ENCODE data around the gene CMA1. TPM values are rescaled to one million over a fixed set of nuclear protein-coding genes. Genes with fewer than 3 reads are reported as not detected.
"Not testable (repeated sequence)": the region's sequence is repeated elsewhere in the genome, so short reads cannot be mapped to it uniquely, and the experiment has no call there.

Gene CMA1, protein sequence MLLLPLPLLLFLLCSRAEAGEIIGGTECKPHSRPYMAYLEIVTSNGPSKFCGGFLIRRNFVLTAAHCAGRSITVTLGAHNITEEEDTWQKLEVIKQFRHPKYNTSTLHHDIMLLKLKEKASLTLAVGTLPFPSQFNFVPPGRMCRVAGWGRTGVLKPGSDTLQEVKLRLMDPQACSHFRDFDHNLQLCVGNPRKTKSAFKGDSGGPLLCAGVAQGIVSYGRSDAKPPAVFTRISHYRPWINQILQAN
- total RNA-seq = under 1 TPM in 1 of 2 experiments, not detected in 1; 0.39 TPM

DNA sequence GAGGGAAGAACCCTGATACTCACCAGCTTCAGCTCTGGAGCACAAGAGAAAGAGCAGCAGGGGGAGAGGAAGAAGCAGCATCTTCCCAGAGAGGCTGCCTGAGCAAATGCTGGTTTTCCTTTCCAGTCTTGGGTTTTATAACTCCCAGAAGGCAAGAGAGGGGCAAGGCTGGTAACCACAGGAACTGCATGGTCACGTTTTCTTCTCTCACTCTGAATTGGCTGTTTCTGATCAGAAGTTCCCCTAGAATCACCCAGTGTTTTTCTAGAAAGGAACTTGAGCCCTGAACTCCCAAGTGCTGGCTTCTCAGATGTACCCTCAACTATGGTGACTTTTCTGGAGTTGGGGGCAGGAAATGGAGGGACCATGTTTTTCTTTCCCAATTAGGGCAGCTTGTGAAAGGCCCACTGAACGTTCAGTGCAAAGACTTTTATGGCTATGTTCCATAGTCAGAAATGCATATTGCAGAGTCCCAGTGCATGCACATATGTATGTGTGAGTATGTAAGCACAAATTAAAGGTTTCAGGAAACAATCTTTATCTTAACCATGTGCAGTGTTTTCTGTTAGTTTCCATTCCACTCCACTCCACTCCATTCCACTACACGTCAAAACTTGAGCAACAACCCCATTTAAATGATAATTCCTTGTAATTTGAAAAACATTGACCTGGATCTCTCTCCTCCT is at the start of gene CMA1:
Gene CMA1, minus strand, starts transcription at position 111 of the 686 bp plus-strand sequence. Its CDS starts 30 bp downstream, at position 81.
- no peak for DNase-seq
- no peaks in the 10 kb centered on the region for H3K9me3 Mint-ChIP-seq (ENCODE audit: low read depth)

DNA sequence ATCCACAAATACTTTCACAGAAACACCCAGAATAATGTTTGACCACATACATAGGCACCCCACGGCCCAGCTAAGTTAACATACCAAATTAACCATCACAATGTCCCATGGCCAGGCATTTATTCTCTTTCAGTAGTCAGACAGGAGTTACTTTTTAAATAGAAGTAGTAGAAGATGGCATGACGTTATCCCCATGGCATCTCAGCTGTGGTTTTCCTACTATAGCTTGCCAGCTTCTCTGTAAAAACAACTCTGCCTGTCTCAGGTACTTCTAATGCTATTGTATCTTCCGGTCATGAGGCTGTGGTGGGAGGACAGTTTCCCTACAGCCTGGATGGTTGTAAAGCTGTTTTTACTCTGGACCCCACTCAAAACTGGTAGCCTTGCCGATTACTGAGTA is 48.7 kb upstream of the CMA1 start:
- Mint-ChIP-seq H3K4me3 (no peak overlapping the region), H3K4me1 (no peaks in the 10 kb centered on the region), H3K9me3 (ENCODE audit: low read depth) (peaks cover 6% of the 10 kb centered on the region), H3K27ac (no peak overlapping the region), H3K27me3 (peaks cover 11% of the 10 kb centered on the region), H3K36me3 (ENCODE audit: low read depth) (no peaks in the 10 kb centered on the region)
- no peak for ATAC-seq
- DNase-seq = no peak
- ChIA-PET CTCF (no interaction called here), POLR2A (no interaction called here)
- intact Hi-C loops (cut with DNase I, micrococcal nuclease) = no loop called here

More for the DNA sequence above, at the start of gene CMA1:
- Mint-ChIP-seq H3K36me3 (ENCODE audit: low read depth) (no peaks in the 10 kb centered on the region), H3K27me3 (peaks cover 14% of the 10 kb centered on the region), H3K27ac (no peak within 1 kb of the TSS), H3K4me1 (peaks cover 6% of the 10 kb centered on the region), H3K4me3 (no peak within 1 kb of the TSS)
- no peak for ATAC-seq
- POLR2A ChIA-PET = no interaction called here
- intact Hi-C loops (cut with DNase I, micrococcal nuclease) = no loop called here
- CTCF ChIA-PET = interaction anchor here (0.6 kb wide), 1 partner anchor 159 kb away, joined by 4 read pairs; no protein-coding TSS in a partner anchor

DNA sequence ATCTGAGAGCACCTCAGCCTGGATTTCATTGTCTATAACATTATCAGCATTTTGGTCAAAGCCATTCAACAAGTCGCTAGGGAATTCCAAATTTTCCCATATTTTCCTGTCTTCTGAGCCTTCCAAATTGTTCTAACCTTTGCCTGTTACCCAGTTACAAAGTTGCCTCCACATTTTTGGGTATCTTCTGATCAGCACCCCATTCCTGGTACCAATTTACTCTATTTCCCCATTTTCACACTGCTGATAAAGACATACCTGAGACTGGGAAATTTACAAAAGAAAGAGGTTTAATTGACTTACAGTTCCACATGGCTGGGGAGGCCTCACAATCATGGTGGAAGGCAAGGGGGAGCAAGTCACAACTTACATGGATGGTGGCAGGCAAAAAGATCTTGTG is 41.0 kb upstream of the CMA1 start:
- H3K4me3 Mint-ChIP-seq; H3K4me1 Mint-ChIP-seq; H3K36me3 Mint-ChIP-seq (ENCODE audit: low read depth); ATAC-seq; H3K27me3 Mint-ChIP-seq; CTCF ChIA-PET; H3K27ac Mint-ChIP-seq; POLR2A ChIA-PET; DNase-seq; intact Hi-C loops (cut with DNase I, micrococcal nuclease): not testable (repeated sequence)
- peaks cover 36% of the 10 kb centered on the region for H3K9me3 Mint-ChIP-seq (ENCODE audit: low read depth)

DNA sequence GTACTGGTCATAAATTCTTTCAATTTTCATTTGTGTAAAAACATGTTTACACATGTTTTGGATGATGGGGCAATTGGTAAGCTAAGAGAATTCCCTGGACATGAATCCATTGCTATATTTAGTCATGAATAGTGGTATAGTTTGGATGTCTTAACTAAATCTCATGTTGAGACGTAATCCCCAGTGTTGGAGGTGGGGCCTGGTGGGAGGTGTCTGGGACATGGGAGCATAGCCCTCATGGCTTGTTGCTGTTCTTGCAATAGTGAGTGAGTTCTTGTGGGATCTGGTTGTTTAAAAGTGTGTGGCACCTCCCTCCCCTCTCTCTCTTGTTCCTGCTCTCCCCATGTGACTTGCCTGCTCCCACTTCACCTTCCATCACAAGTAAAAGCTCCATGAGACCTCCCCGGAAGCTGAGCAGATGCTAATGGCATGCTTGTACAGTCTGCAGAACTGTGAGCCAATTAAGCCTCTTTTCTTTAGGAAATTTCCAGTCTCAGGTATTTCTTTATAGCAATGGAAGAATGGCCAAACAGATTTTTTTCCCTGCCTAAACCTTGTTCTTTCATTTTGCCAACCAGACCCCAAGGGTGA is 34.4 kb upstream of the CMA1 start:
- intact Hi-C loops (cut with DNase I, micrococcal nuclease) = no loop called here
- Mint-ChIP-seq H3K27ac (no peak overlapping the region), H3K4me1 (no peaks in the 10 kb centered on the region), H3K27me3 (peaks cover 16% of the 10 kb centered on the region), H3K36me3 (ENCODE audit: low read depth) (peaks cover 1% of the 10 kb centered on the region), H3K9me3 (ENCODE audit: low read depth) (peaks cover 11% of the 10 kb centered on the region), H3K4me3 (no peak overlapping the region)
- no peak for ATAC-seq
- CTCF ChIA-PET = interaction anchor here (0.6 to 1.5 kb wide), 2 partner anchors 13 to 624 kb away, joined by 3 read pairs; no protein-coding TSS in a partner anchor
- POLR2A ChIA-PET = no interaction called here
- no peak for DNase-seq

DNA sequence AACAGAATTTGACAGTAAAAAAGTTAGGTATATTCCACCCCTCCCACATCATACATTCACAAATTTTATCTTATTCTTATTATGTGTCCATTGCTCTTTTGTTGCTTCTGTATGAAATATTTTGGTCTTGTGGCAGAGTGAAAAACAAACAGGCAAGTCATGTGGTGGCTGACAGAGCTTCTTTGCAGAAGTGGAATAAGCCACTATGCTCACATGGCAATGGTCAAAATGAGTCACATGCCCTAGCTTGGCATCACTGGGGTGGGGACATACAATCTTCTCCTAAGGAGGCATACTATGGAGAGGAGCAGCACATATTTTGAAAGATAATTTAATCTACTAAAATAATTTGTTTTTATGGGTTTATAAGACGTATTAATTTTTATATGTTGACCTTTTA is 27.7 kb upstream of the CMA1 start:
- CTCF ChIA-PET = interaction anchor here (0.6 kb wide), 1 partner anchor 9 kb away, joined by 3 read pairs; no protein-coding TSS in a partner anchor
- no peak overlapping the region for H3K4me3 Mint-ChIP-seq
- peaks cover 2% of the 10 kb centered on the region for H3K4me1 Mint-ChIP-seq
- no peaks in the 10 kb centered on the region for H3K36me3 Mint-ChIP-seq (ENCODE audit: low read depth)
- intact Hi-C loops (cut with DNase I, micrococcal nuclease) = no loop called here
- no peaks in the 10 kb centered on the region for H3K9me3 Mint-ChIP-seq (ENCODE audit: low read depth)
- POLR2A ChIA-PET = interaction anchor here (0.6 kb wide), 1 partner anchor 10 kb away, joined by 4 read pairs; no protein-coding TSS in a partner anchor
- H3K27ac Mint-ChIP-seq = no peak overlapping the region
- H3K27me3 Mint-ChIP-seq = peaks cover 15% of the 10 kb centered on the region
- DNase-seq = peak; percentile 31
- ATAC-seq = peak; percentile 72

DNA sequence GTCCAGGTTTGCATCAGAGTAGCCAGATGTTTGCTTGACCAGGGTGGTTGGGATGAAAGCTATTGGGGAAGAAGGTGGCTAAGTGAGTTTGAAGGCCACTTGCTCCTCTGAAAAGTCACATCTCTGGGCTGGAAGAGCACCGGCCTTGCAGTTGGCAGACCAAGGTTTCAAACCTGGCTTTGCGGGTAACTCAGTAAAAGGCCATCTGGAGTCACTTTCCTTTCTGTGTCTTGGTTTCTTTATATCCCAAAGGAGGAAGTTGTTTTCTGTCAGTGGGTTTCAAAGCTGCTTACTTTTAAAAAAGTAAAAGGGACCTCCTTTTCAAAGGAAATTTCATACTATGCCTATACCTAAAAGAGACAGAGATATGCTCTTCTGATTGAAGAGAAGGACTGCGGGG is 26.2 kb upstream of the CMA1 start:
- ChIA-PET POLR2A (no interaction called here), CTCF (interaction anchor here (0.8 to 1.0 kb wide), 2 partner anchors 10 to 218 kb away, joined by 3 read pairs; no protein-coding TSS in a partner anchor)
- H3K9me3 Mint-ChIP-seq (ENCODE audit: low read depth) = no peaks in the 10 kb centered on the region
- no peak for ATAC-seq
- no peak for DNase-seq
- H3K27ac Mint-ChIP-seq = no peak overlapping the region
- intact Hi-C loops (cut with DNase I, micrococcal nuclease) = no loop called here
- H3K36me3 Mint-ChIP-seq (ENCODE audit: low read depth) = no peaks in the 10 kb centered on the region
- H3K4me1 Mint-ChIP-seq = peaks cover 2% of the 10 kb centered on the region
- H3K4me3 Mint-ChIP-seq = no peak overlapping the region
- peaks cover 11% of the 10 kb centered on the region for H3K27me3 Mint-ChIP-seq

DNA sequence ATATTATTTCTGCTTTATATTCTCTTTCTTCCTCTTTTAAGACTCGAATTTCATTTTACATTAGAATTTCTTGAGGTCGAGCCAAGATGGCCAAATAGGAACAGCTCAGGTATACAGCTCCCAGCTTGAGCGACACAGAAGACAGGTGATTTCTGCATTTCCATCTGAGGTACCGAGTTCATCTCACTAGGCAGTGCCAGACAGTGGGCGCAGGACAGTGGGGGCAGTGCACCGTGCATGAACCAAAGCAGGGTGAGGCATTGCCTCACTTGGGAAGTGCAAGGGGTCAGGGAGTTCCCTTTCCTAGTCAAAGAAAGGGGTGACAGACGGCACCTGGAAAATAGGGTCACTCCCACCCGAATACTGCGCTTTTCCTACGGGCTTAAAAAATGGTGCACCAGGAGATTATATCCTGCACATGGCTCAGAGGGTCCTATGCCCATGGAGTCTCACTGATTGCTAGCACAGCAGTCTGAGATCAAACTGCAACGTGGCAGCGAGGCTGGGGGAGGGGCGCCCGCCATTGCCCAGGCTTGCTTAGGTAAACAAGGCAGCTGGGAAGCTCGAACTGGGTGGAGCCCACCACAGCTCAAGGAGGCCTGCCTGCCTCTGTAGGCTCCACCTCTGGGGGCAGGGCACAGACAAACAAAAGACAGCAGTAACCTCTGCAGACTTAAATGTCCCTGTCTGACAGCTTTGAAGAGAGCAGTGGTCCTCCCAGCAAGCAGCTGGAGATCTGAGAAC is 18.0 kb upstream of the CMA1 start:
- POLR2A ChIA-PET; H3K4me3 Mint-ChIP-seq; ATAC-seq; H3K27ac Mint-ChIP-seq; H3K36me3 Mint-ChIP-seq (ENCODE audit: low read depth); H3K9me3 Mint-ChIP-seq (ENCODE audit: low read depth); H3K27me3 Mint-ChIP-seq; DNase-seq; intact Hi-C loops (cut with DNase I, micrococcal nuclease); H3K4me1 Mint-ChIP-seq: not testable (repeated sequence)
- CTCF ChIA-PET = interaction anchor here (1.4 kb wide), 1 partner anchor 19 kb away, joined by 4 read pairs; no protein-coding TSS in a partner anchor

DNA sequence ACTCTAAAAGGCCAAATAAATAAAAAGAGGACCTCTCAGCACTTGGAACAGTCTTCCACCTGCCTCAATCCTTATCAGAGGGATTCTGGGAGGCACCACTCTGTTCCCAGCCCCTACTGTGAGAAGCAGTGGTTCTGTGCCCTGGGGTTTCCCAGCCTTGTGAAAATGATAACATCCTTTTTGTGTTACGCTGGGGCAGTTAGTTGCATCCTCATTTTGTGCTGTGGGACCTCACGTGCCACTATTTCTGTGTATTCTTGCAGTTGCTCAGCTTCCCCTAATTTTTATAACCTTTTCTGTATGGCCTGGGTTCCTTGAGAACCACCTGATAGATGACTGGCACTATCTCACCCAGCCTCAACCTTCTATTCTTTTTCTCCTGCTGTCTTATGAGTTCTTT is 10.8 kb upstream of the CMA1 start:
- H3K4me1 Mint-ChIP-seq = peaks cover 2% of the 10 kb centered on the region
- no peak for DNase-seq
- intact Hi-C loops (cut with DNase I, micrococcal nuclease) = no loop called here
- POLR2A ChIA-PET = no interaction called here
- ATAC-seq = no peak
- H3K27ac Mint-ChIP-seq = no peak overlapping the region
- no peak overlapping the region for H3K4me3 Mint-ChIP-seq
- no peaks in the 10 kb centered on the region for H3K9me3 Mint-ChIP-seq (ENCODE audit: low read depth)
- CTCF ChIA-PET = no interaction called here
- H3K27me3 Mint-ChIP-seq = peaks cover 7% of the 10 kb centered on the region
- H3K36me3 Mint-ChIP-seq (ENCODE audit: low read depth) = no peaks in the 10 kb centered on the region

DNA sequence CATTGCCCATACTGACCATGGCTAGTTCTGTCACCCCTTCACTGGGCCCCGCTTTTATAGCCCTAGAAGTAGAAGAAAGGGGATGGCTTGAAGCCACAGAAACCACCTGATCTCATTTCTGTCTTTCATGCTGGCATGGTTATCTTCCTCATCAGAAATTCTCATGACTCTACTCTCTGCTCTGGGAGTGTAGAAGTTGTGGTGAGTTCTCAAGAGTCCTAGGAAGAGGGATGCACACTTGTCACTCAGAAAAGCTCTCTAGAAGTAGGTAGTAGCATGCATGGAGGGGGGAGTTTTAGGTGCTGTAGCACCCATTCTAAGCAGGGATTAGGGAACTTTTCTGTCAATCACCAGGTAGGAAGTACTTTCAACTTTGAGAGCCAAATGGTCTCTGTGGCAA is 6.1 kb upstream of the CMA1 start:
- intact Hi-C loops (cut with DNase I, micrococcal nuclease) = no loop called here
- CTCF ChIA-PET = no interaction called here
- H3K4me3 Mint-ChIP-seq = no peak overlapping the region
- H3K27me3 Mint-ChIP-seq = peaks cover 6% of the 10 kb centered on the region
- POLR2A ChIA-PET = no interaction called here
- H3K9me3 Mint-ChIP-seq (ENCODE audit: low read depth) = no peaks in the 10 kb centered on the region
- H3K36me3 Mint-ChIP-seq (ENCODE audit: low read depth) = no peaks in the 10 kb centered on the region
- no peak overlapping the region for H3K27ac Mint-ChIP-seq
- peaks cover 2% of the 10 kb centered on the region for H3K4me1 Mint-ChIP-seq
- ATAC-seq = no peak
- no peak for DNase-seq

DNA sequence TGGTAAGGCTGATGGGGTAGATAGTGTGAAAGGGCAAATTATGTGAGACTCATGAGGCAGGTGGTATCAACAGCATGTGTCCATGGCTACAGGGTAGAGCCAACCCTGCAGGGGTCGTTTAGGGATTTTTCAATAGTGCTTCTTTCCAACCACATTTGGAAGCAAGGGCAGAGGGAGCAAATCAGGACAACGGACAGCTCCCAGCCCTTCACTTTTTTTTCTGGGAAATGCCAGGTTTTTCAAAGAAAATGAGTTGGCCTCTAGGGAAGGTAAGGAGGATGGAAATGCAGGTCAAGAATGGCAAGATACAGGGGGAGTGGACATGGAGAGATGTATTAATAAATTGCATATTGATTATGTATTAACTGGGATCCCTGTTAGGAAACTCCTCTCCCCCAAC is 4.9 kb upstream of the CMA1 start:
- no peak for DNase-seq
- H3K27me3 Mint-ChIP-seq = peaks cover 9% of the 10 kb centered on the region
- CTCF ChIA-PET = no interaction called here
- no peak overlapping the region for H3K27ac Mint-ChIP-seq
- POLR2A ChIA-PET = no interaction called here
- H3K4me3 Mint-ChIP-seq = no peak overlapping the region
- peaks cover 4% of the 10 kb centered on the region for H3K4me1 Mint-ChIP-seq
- H3K36me3 Mint-ChIP-seq (ENCODE audit: low read depth) = no peaks in the 10 kb centered on the region
- no peak for ATAC-seq
- intact Hi-C loops (cut with DNase I, micrococcal nuclease) = no loop called here
- H3K9me3 Mint-ChIP-seq (ENCODE audit: low read depth) = no peaks in the 10 kb centered on the region

DNA sequence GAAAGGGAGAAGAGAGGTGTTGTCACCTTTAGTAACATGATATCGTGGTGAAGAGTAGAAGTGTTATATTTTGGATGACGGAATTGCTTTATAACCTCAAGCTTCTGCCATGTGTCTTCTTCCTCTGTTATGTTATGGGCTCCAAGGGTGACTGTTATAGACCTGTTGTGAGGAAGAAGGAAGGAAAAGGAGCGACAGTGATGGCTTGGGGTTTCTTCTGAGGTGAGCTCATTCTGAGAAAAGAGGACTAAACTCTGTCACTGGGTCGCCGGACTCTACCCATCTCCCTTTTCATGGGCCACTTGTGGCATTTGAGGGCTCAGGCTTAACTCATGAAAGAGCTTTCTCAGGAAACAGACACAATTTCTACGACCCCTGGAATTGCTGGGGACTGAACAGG is 1.6 kb downstream of the CMA1 start:
- H3K27me3 Mint-ChIP-seq = peaks cover 8% of the 10 kb centered on the region
- peaks cover 6% of the 10 kb centered on the region for H3K4me1 Mint-ChIP-seq
- no peak overlapping the region for H3K27ac Mint-ChIP-seq
- no peaks in the 10 kb centered on the region for H3K36me3 Mint-ChIP-seq (ENCODE audit: low read depth)
- intact Hi-C loops (cut with DNase I, micrococcal nuclease) = no loop called here
- no peak overlapping the region for H3K4me3 Mint-ChIP-seq
- POLR2A ChIA-PET = no interaction called here
- CTCF ChIA-PET = interaction anchor here (1.1 kb wide), 1 partner anchor 19 kb away, joined by 4 read pairs; no protein-coding TSS in a partner anchor
- H3K9me3 Mint-ChIP-seq (ENCODE audit: low read depth) = no peaks in the 10 kb centered on the region
- DNase-seq (no peak), ATAC-seq (no peak)

All from activated CD4-positive, alpha-beta T cell treated with anti-CD3 and anti-CD28 coated beads for 36 hours (primary cell).